Activated CD8-positive, alpha-beta T cell treated with anti-CD3 and anti-CD28 coated beads for 36 hours (primary cell): ENCODE data around the gene NUFIP1. TPM values are rescaled to one million over a fixed set of nuclear protein-coding genes. Genes with fewer than 3 reads are reported as not detected.

Experiments used
- ATAC-seq: fragments of 200-7000 bp; cut with Tn5 transposase; one replicate; pipeline ENCODE4 v1.10.0; 2021; ENCODE audit warnings: mild to moderate bottlenecking, moderate library complexity
- CTCF ChIA-PET: fragments of 350-600 bp; sonication (Branson Sonifier 250); formaldehyde crosslinking; loops from one replicate; lab custom pipeline; 2021; ENCODE audit warnings: antibody characterized with exemption; lab: Charles Lee
- POLR2A ChIA-PET: fragments of 350-600 bp; sonication (Branson Sonifier 250); formaldehyde crosslinking; loops from one replicate; lab custom pipeline; 2021; ENCODE audit warnings: antibody characterized with exemption; lab: Charles Lee
- DNase-seq: peaks from one replicate; pipeline ENCODE4 v3.0.0-alpha.2; 2020
- H3K27ac Mint-ChIP-seq: one replicate; pipeline ENCODE4 v1.8.0; 2021; ENCODE audit warnings: mild to moderate bottlenecking, mixed read lengths
- H3K27me3 Mint-ChIP-seq: one replicate; pipeline ENCODE4 v1.8.0; 2021; ENCODE audit warnings: mixed read lengths
- H3K36me3 Mint-ChIP-seq: one replicate; pipeline ENCODE4 v1.8.0; 2021; ENCODE audit warnings: low read depth, mixed read lengths
- H3K4me1 Mint-ChIP-seq: one replicate; pipeline ENCODE4 v1.8.0; 2021; ENCODE audit warnings: low read depth, mixed read lengths
- H3K4me3 Mint-ChIP-seq: one replicate; pipeline ENCODE4 v1.8.0; 2021; ENCODE audit warnings: mild to moderate bottlenecking, moderate library complexity, mixed read lengths
- H3K9me3 Mint-ChIP-seq: one replicate; pipeline ENCODE4 v1.8.0; 2021; ENCODE audit warnings: mixed read lengths
- CTCF ChIP-seq: fragments of 200-600 bp; IDR thresholded peaks from one replicate; pipeline ENCODE4 v1.8.0; 2022; ENCODE audit warnings: antibody characterized with exemption, mild to moderate bottlenecking
- intact Hi-C: fragments of 100-400 bp; cut with micrococcal nuclease; formaldehyde crosslinking; loops from one replicate; pipeline ENCODE4 v1.10.0; 2022
- total RNA-seq, 2 experiments: library from RNA; stranded (reverse); gene quantifications; one replicate each; pipeline ENCODE4 v1.2.3, GENCODE V29; 2021

The NUFIP1 gene
- total RNA-seq, 2 experiments from 2014 or later: 10.4 to 11.2 TPM

- POLR2A ChIA-PET: no interaction called here
These were observed 19.5 kb downstream of the NUFIP1 start for GRCh38 chr13:44969551-44970484.

GRCh38 chr13:44968434-44968815, 20.8 kb downstream of the NUFIP1 start:
- ChIA-PET POLR2A (interaction anchor here (0.8 kb wide), 1 partner anchor 38 kb away, joined by 3 read pairs; no protein-coding TSS in a partner anchor), CTCF (interaction anchor here (1.2 to 2.5 kb wide), 4 partner anchors 15 to 485 kb away, joined by 3 to 10 read pairs (median 4); no protein-coding TSS in a partner anchor)
- intact Hi-C loops: no loop called here
- no peak for TF ChIP-seq CTCF
- H3K27me3 Mint-ChIP-seq: no peaks in the 10 kb centered on the region
- ATAC-seq (no peak), DNase-seq (no peak)
- no peak overlapping the region for H3K4me3 Mint-ChIP-seq
- peaks cover 34% of the 10 kb centered on the region for H3K36me3 Mint-ChIP-seq
- no peak overlapping the region for H3K27ac Mint-ChIP-seq
- peaks cover 2% of the 10 kb centered on the region for H3K9me3 Mint-ChIP-seq
- peaks cover 1% of the 10 kb centered on the region for H3K4me1 Mint-ChIP-seq

More at GRCh38 chr13:44969551-44970484, 19.5 kb downstream of the NUFIP1 start:
- H3K27ac Mint-ChIP-seq: no peak overlapping the region
- H3K36me3 Mint-ChIP-seq: peaks cover 22% of the 10 kb centered on the region
- intact Hi-C loops: loop anchor here (5.0 kb wide), 1 partner anchor 488 kb away; no protein-coding TSS in a partner anchor
- peaks cover 1% of the 10 kb centered on the region for H3K4me1 Mint-ChIP-seq
- no peaks in the 10 kb centered on the region for H3K27me3 Mint-ChIP-seq
- H3K9me3 Mint-ChIP-seq: peaks cover 2% of the 10 kb centered on the region
- DNase-seq: no peak
- CTCF ChIA-PET: interaction anchor here (0.8 to 2.5 kb wide), 14 partner anchors 12 to 533 kb away, joined by 3 to 11 read pairs (median 4); no protein-coding TSS in a partner anchor
- no peak for ATAC-seq
- TF ChIP-seq CTCF: peak; percentile 81
- no peak overlapping the region for H3K4me3 Mint-ChIP-seq

- no peak overlapping the region for H3K27ac Mint-ChIP-seq
- ChIA-PET POLR2A (no interaction called here), CTCF (interaction anchor here (2.5 kb wide), 1 partner anchor 15 kb away, joined by 10 read pairs; no protein-coding TSS in a partner anchor)
- no peak for ATAC-seq
- H3K27me3 Mint-ChIP-seq: no peaks in the 10 kb centered on the region
- no peak for DNase-seq
- no peak overlapping the region for H3K4me3 Mint-ChIP-seq
- peaks cover 2% of the 10 kb centered on the region for H3K9me3 Mint-ChIP-seq
- intact Hi-C loops: no loop called here
- peaks cover 38% of the 10 kb centered on the region for H3K36me3 Mint-ChIP-seq
- TF ChIP-seq CTCF: no peak
- H3K4me1 Mint-ChIP-seq: peaks cover 1% of the 10 kb centered on the region
These were observed 21.4 kb downstream of the NUFIP1 start for GRCh38 chr13:44967704-44968433.

- intact Hi-C loops: no loop called here
- Mint-ChIP-seq H3K4me1 (peaks cover 1% of the 10 kb centered on the region), H3K36me3 (peaks cover 51% of the 10 kb centered on the region), H3K27ac (no peak overlapping the region), H3K27me3 (no peaks in the 10 kb centered on the region), H3K9me3 (peaks cover 7% of the 10 kb centered on the region), H3K4me3 (no peak overlapping the region)
- DNase-seq (no peak), ATAC-seq (no peak)
- ChIA-PET CTCF (no interaction called here), POLR2A (no interaction called here)
- TF ChIP-seq CTCF: no peak
These were observed 27.3 kb downstream of the NUFIP1 start for GRCh38 chr13:44961997-44962396.
